ENCODE results near the gene NSMCE4A.
"Not testable (repeated sequence)": the region's sequence is repeated elsewhere in the genome, so short reads cannot be mapped to it uniquely, and the experiment has no call there.

DNA sequence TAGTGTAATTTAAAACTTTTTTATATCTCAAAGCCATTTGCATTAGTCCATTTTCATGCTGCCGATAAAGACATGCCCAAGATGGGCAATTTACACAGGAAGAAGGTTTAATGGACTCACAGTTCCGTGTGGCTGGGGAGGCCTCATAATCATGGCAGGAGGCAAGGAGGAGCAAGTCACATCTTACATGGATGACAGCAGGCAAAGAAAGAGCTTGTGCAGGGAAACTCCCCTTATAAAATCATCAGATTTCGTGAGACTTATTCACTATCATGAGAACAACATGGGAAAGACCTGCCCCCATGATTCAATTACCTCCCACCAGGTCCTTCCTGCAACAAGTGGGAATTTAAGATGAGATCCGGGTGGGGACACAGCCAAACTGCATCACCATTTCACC, 16.7 kb upstream of the NSMCE4A start:
- not testable (repeated sequence) for TF ChIP-seq SUZ12 (IDR thresholded peaks at IDR 0.05; ENCODE audit: extremely low read depth, insufficient read depth, insufficient read length); YY1 (IDR thresholded peaks at IDR 0.05; ENCODE audit: insufficient read depth, insufficient read length)

Data from NT2/D1 (cell line).